GM13976 (cell line): ENCODE results near the gene BRD3.
A peak's percentile ranks its signal among the peaks of the same experiment; 100 is the strongest.

Experiments used
- DNase-seq: peaks from one replicate; pipeline ENCODE4 v3.0.0; 2012; ENCODE audit warnings: low spot score
- in situ Hi-C: fragments of 300-500 bp; cut with MboI; formaldehyde crosslinking; loops from one replicate; pipeline ENCODE4 v1.12.0; 2022; ENCODE audit warnings: low sequenced_read_pairs, mixed read lengths, inconsistent platforms; ENCODE audit not compliant: unreplicated experiment
- TF ChIP-seq, protein P1 (sequence below): IDR thresholded peaks from 2 replicates; pipeline ENCODE4 v1.5.1; 2012; ENCODE audit warnings: borderline replicate concordance, mild to moderate bottlenecking; ENCODE audit not compliant: insufficient read depth; ENCODE audit errors: extremely low read depth, missing control alignments, control extremely low read depth

Gene BRD3

DNA sequence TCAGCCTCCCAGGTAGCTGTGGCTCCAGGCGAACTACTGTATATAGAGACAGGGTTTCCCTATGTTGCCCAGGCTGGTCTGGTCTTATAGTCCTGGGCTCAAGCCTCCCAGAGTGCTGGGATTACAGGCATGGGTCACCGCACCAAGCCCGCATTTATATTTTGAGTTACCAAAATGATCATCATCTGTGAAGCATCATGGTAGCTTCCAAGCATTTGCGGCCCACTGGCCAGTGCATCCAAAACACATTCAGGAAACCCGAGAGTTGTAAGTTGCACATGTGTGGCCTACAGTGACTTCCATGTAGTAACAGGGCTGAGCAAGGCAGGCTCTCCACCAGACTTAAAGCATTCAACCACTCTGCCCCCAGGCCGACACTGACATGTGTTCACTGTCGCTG, 40.3 kb downstream of the BRD3 start:
- TF ChIP-seq, protein P1, sequence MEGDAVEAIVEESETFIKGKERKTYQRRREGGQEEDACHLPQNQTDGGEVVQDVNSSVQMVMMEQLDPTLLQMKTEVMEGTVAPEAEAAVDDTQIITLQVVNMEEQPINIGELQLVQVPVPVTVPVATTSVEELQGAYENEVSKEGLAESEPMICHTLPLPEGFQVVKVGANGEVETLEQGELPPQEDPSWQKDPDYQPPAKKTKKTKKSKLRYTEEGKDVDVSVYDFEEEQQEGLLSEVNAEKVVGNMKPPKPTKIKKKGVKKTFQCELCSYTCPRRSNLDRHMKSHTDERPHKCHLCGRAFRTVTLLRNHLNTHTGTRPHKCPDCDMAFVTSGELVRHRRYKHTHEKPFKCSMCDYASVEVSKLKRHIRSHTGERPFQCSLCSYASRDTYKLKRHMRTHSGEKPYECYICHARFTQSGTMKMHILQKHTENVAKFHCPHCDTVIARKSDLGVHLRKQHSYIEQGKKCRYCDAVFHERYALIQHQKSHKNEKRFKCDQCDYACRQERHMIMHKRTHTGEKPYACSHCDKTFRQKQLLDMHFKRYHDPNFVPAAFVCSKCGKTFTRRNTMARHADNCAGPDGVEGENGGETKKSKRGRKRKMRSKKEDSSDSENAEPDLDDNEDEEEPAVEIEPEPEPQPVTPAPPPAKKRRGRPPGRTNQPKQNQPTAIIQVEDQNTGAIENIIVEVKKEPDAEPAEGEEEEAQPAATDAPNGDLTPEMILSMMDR, result no peak
- no peak for DNase-seq
- in situ Hi-C loops, result no loop called here

DNA sequence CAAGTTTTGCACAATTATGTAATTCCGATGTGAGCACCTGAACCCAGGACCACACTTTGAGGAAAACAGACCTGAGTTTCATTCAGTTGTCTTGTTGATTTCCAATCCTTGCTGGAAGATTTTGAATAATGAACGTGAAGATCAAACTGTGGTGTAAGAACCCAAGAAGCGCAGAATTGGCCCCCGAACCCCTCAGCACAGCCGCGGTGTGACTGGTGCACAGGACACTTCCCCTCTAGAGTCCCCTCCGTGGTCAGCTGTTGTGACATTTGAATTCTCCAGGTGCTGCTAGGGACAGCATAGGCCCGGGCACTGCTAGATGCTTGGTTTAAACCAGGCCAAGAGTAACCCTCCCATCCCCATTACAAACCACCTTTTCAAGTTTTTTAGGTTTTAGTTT, 40.8 kb downstream of the BRD3 start:
- TF ChIP-seq, protein P1, result no peak
- DNase-seq, result no peak
- in situ Hi-C loops, result no loop called here

DNA sequence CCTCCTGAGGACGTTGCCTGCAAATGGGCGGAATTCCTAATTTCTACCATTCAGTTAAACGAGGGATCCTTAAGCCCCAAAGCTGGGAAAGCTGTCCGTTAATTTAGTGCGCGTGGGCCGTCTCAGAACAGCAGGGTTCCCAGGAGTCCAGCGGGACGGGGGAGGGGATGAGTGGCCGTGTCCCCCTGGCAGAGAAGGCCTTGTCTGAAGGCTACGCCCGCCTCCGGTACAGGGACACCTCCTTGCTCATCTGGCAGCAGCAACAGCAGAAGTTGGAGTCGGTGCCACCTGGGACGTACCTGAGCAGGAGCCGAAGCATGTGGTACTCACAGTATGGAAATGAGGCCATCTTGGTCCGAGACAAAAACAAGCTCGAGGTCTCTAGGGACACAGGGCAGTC, 41.2 kb downstream of the BRD3 start:
- in situ Hi-C loops, result no loop called here
- no peak for DNase-seq
- TF ChIP-seq, protein P1, result no peak

DNA sequence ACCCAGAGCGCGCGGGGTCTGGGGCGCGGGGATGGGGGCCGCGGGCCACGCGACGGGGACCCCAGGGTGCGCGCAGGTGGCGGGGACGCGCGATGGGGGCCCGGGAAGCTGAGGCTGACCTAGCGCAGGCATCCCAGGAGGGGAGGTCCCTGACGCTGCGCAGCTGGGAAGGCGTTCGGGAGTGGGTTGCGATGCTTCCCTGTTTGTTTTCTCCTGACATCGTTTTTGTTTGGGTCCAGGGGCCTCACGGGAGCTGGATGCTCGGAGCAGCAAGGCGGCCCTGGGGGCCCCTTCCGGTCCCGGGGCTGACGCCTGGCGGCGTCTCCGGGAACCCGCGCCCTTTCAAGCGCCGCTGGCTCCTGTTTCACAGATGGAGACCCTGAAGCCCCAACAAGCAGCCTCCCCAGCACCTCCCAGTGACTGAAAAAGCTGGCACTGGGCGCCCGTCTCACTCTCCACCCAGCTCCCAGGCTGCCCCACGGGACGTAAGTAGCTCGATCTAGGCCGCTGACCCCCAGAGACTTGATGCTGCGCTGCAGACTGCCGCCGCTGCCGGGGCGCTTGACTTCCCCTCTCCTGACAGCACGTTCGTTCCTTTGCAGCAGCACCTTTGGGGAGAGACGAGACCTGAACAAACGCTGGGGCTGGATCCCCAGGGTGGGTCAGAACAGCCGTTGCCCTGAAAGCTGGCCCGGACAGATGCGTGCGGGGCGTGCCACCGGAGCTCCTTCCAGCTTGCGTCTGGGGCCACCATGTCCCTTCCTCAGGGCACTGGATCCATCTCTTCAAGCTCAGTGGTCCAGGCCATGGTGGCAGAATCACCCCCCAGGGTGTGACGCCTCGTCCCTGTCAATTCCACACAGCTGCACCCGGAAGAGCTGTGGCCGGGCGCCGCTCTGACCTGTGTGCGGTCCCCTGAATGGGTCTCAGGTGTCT, 42.0 kb downstream of the BRD3 start:
- peak; percentile 78 for DNase-seq
- in situ Hi-C loops, result no loop called here

DNA sequence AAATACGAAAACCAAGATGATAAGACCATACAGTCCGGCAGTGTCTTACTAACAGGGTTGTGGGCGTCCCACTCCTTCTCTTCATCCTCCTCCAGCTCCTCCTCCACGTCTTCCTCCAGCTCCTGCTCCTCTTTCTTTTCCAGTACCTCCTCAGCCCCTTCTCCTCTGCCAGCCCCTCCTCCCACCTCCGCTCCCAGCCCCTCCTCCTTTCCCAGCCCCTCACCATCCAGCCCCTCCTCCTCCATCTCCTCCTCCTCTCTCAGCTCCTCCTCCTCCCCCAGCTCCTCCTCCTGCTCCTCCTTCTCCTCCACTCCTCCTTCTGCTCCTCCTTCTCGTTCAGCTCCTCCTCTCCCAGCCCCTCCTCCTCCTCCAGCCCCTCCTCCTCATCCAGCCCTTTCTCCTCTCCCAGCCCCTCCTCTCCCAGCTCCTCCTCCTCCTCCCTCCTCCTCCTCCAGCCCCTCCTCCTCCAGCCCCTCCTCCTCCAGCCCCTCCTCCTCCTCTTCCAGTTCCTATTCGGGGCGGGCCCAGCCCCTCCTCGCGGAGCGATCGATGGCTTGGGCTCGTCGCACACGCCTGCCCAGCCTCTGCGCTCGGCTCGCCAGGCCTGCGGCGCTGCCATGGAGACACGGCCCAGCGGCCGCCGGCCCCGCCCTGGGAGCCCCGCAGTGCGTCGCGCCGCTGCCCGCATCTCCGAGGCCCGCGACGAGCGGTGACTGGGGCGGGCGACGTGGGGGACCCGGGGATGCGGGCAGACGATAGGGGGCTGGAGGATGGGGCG, 42.8 kb downstream of the BRD3 start, which contains the start of gene BRD3OS:
TSS of gene BRD3OS (plus strand) at position 654 of the 778 bp plus-strand sequence. CDS start 1,267 bp downstream, outside the sequence.
- in situ Hi-C loops, result loop anchor here (25.0 kb wide), 1 partner anchor 463 kb away; no protein-coding TSS in a partner anchor
- peak; percentile 96 for DNase-seq
- TF ChIP-seq, protein P1, result no peak

More for the DNA sequence above, 42.0 kb downstream of the BRD3 start:
- TF ChIP-seq, protein P1, result no peak

DNA sequence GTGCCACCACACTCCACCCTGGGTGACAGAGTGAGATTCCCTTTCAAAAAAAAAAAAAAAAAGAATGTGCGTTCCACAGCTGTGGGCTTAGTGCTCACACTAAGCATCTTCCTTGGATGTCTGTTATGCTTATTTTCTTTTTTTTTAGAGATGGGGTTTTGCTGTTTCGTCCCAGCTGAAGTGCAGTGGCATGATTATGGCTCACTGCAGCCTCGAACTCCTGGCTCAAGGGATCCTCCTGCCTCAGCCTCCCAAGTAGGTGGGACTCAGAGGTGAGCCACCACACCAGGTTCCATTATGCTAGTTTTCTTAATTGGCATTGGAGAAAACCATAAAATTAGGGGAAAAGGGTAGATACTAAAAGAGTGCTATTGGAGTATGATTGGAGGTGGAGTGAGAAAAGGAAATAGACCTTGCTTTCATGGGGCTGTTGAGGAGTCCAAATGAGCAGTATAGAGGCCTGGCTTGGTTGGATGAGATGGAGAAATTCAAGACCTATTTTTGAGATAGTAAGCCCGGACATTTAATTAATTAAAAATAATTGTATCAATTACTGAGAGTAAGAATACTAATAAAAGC, 43.5 kb downstream of the BRD3 start:
- TF ChIP-seq, protein P1, result no peak
- in situ Hi-C loops, result loop anchor here (25.0 kb wide), 1 partner anchor 462 kb away; no protein-coding TSS in a partner anchor
- DNase-seq, result no peak
